Measurements from ENCODE around the gene DTNB. TPM values are rescaled to one million over a fixed set of nuclear protein-coding genes. Genes with fewer than 3 reads are reported as not detected.

The DTNB gene
- total RNA-seq, 4 donors from 2014 or later = 3.0 to 7.5 (median 4.3) TPM

- Histone ChIP-seq H3K36me3 (no peaks in the 10 kb centered on the region), H3K4me3 (no peak overlapping the region), H3K27ac (replicated peaks in 1 of 4) (no peak overlapping the region), H3K27me3 (no peaks in the 10 kb centered on the region), H3K9me3 (no peaks in the 10 kb centered on the region), H3K4me1 (no peaks in the 10 kb centered on the region)
- 96% methylated on average over 6 of the region's 6 CpGs for WGBS
- DNase-seq (ENCODE audit: extremely low spot score) = no peak
- TF ChIP-seq POLR2A (IDR thresholded peaks at IDR 0.05; ENCODE audit: low read depth) = no peak
- no peak for TF ChIP-seq CTCF (IDR thresholded peaks at IDR 0.05)
- intact Hi-C loops (cut with DNase I) = no loop called here
Measured at GRCh38 chr2:25566094-25566493, 107.3 kb downstream of the DTNB start.

DNA sequence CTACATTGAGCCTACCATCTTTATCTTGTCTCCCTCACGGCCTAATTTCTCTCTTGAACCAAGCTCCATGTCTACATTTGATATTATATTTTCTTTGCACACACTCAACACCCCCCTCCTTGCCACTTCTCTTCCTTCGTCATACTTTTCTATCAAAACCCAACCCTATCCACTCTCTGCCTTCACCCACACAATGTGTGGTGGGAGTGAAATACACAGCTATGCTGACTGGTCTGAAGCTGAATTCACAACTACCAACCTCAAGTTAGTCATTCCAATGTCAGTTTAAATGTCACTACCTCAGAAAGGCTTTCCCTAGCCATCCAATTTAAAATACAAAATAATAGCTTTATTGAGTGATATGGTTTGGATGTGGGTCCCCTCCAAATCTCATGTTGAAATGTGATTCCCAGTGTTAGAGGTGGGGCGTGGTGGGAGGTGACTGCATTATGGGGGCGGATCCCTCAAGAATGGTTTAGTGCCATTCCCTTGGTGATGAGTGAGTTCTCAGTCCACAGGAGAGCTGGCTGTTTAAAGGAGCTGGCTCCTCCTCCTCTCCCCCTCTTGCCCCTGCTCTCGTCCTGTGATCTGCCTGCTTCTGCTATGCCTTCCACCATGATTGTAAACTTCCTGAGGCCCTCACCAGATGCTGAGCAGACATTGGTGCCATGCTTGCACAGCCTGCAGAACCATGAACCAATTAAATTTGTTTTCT is 112.1 kb downstream of the DTNB start:
- intact Hi-C loops (cut with DNase I) = no loop called here
- Histone ChIP-seq H3K36me3 (no peaks in the 10 kb centered on the region), H3K4me1 (no peaks in the 10 kb centered on the region), H3K27me3 (no peaks in the 10 kb centered on the region), H3K9me3 (no peaks in the 10 kb centered on the region), H3K4me3 (no peak overlapping the region), H3K27ac (replicated peaks in 1 of 4) (no peak overlapping the region)
- TF ChIP-seq EP300 (IDR thresholded peaks at IDR 0.05) (no peak), POLR2A (IDR thresholded peaks at IDR 0.05; ENCODE audit: low read depth) (no peak), POLR2AphosphoS5 (IDR thresholded peaks at IDR 0.05) (no peak)
- DNase-seq (ENCODE audit: extremely low spot score) = no peak
- WGBS = 93% methylated on average over 5 of the region's 5 CpGs

- no peak for TF ChIP-seq CTCF (IDR thresholded peaks at IDR 0.05)
- no peak for TF ChIP-seq POLR2AphosphoS5 (IDR thresholded peaks at IDR 0.05)
- no peak for TF ChIP-seq POLR2A (IDR thresholded peaks at IDR 0.05; ENCODE audit: low read depth)
- TF ChIP-seq EP300 (IDR thresholded peaks at IDR 0.05) = no peak
- Histone ChIP-seq H3K27ac (replicated peaks in 1 of 4) (no peak overlapping the region), H3K27me3 (no peaks in the 10 kb centered on the region), H3K9me3 (no peaks in the 10 kb centered on the region), H3K4me1 (no peaks in the 10 kb centered on the region), H3K36me3 (no peaks in the 10 kb centered on the region), H3K4me3 (no peak overlapping the region)
- 94% methylated on average over 10 of the region's 10 CpGs for WGBS
- intact Hi-C loops (cut with DNase I) = no loop called here
- DNase-seq (ENCODE audit: extremely low spot score) = no peak
Measured at GRCh38 chr2:25559148-25559547, 114.2 kb downstream of the DTNB start.

DNA sequence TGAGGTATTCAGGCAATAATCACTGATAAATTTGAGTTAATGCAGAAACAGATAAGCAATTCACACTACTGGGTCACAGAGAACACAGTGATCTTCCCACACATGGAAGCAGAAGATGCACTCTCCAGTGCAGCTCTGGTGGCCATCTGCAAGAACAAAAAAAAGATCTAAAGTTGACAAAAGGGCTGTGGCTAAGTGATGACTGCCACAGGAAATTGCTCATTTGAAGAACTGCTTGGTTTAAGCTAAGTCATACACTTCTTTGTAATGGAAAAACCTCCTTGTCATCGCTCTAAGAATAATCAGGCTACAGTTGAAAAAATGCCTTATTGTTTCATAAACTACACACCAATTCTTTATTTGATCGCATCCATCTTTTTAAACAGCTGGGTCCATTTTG is 115.1 kb downstream of the DTNB start:
- H3K4me1 ChIP-seq = no peaks in the 10 kb centered on the region
- TF ChIP-seq POLR2AphosphoS5 (IDR thresholded peaks at IDR 0.05) (no peak), POLR2A (IDR thresholded peaks at IDR 0.05; ENCODE audit: low read depth) (no peak), EP300 (IDR thresholded peaks at IDR 0.05) (no peak), CTCF (IDR thresholded peaks at IDR 0.05) (no peak)
- H3K9me3 ChIP-seq = no peaks in the 10 kb centered on the region
- H3K4me3 ChIP-seq = no peak overlapping the region
- H3K27me3 ChIP-seq = no peaks in the 10 kb centered on the region
- no peak overlapping the region for H3K27ac ChIP-seq (replicated peaks in 1 of 4)
- no peak for DNase-seq (ENCODE audit: extremely low spot score)
- intact Hi-C loops (cut with DNase I) = no loop called here
- 69% methylated on average over 2 of the region's 2 CpGs for WGBS
- no peaks in the 10 kb centered on the region for H3K36me3 ChIP-seq

DNA sequence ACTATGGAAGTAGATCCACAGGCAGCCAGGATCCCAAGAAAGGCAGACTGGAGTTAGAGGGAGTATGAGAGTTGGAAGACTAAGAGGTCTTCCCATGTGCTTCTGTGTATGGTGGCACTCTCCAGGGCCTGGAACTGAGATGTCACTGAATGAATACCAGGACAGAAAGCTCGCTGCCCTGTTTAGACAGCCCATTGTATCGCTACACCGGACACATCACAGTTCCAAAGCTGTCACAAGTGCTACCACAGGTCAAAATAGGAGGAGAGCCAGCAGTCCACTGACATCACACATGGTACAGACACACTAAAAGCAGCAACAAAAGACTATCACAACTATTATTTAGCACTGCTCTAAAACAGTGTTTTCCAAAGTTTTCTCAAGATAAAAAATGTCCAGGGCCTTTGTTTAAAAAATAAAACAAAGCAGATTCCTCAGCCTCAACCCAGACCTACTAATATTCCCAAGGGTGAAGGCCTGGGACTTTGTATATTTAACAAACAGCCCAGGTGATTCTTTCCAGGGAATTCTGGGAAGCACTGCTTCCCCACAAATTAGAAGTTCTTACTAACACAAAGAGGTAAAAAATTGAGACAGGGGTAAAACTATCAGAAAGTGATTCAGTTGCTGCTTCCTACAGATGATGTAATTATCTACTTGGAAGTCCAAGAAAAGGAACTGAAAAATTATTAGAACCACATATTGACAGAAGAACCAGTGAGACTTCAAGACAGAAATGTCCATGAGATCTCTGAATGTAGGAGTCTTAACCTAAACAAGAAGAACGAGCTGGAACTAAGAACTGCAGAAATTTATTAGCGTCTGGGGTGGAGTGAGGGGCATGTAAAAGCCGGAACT is 116.0 kb downstream of the DTNB start:
- Histone ChIP-seq H3K27ac (replicated peaks in 1 of 4) (no peak overlapping the region), H3K9me3 (no peaks in the 10 kb centered on the region), H3K36me3 (no peaks in the 10 kb centered on the region), H3K4me3 (no peak overlapping the region), H3K4me1 (no peaks in the 10 kb centered on the region), H3K27me3 (no peaks in the 10 kb centered on the region)
- WGBS = 91% methylated on average over 6 of the region's 6 CpGs
- intact Hi-C loops (cut with DNase I) = no loop called here
- DNase-seq (ENCODE audit: extremely low spot score) = no peak
- TF ChIP-seq POLR2A (IDR thresholded peaks at IDR 0.05; ENCODE audit: low read depth) = no peak
- no peak for TF ChIP-seq POLR2AphosphoS5 (IDR thresholded peaks at IDR 0.05)
- TF ChIP-seq EP300 (IDR thresholded peaks at IDR 0.05) = no peak
- no peak for TF ChIP-seq CTCF (IDR thresholded peaks at IDR 0.05)

Data from esophagus muscularis mucosa (tissue), 4 donors.